T-cell (primary cell): Measurements from ENCODE around the gene LDHAL6B. TPM values are rescaled to one million over a fixed set of nuclear protein-coding genes. Genes with fewer than 3 reads are reported as not detected.

Experiments used
- ATAC-seq, 4 experiments: fragments of 200-7000 bp in 3 of 4; fragments of 150-1000 bp in 1 of 4; cut with Tn5 transposase; replicated peaks in 1 of 4; 1 replicate in 3 of 4; 2 replicates in 1 of 4; pipeline ENCODE4 v1.10.0; 2021; ENCODE audit warnings: moderate library complexity in 3 of 4, mild to moderate bottlenecking in 2 of 4, moderate number of reproducible peaks in 1 of 4
- CTCF ChIA-PET, 2 donors: fragments of 300-600 bp; sonication (Branson Sonifier 250); formaldehyde crosslinking; loops; one replicate each; lab custom pipeline; 2022; ENCODE audit warnings: antibody characterized with exemption in 2 of 2; lab: Charles Lee
- POLR2A ChIA-PET, 2 donors: fragments of 300-600 bp; sonication (Branson Sonifier 250); formaldehyde crosslinking; loops; one replicate each; lab custom pipeline; 2022; ENCODE audit warnings: antibody characterized with exemption in 2 of 2; lab: Charles Lee
- DNase-seq, 35 experiments: peaks; one replicate each; pipeline versions ENCODE4 v3.0.0 to v3.0.0-alpha.2; 2013 to 2023
- H3K27ac ChIP-seq: one replicate; pipeline ENCODE4 v1.5.1; 2013; ENCODE audit warnings: low read length
- H3K27me3 ChIP-seq, 2 experiments: replicated peaks in 1 of 2; 1 replicate in 1 of 2; 2 replicates in 1 of 2; pipeline versions ENCODE4 v1.6.1 to v1.7.0; 2013; ENCODE audit warnings: low read length in 1 of 2, mixed read lengths in 1 of 2; ENCODE audit not compliant: control insufficient read depth in 2 of 2, insufficient read depth in 2 of 2; ENCODE audit errors: extremely low read depth in 1 of 2
- H3K36me3 ChIP-seq, 2 donors: 1 replicate in 1 of 2; 2 replicates in 1 of 2; pipeline versions ENCODE4 v1.6.1 to v1.7.0; 2013; ENCODE audit warnings: low read length in 1 of 2; ENCODE audit not compliant: control insufficient read depth in 2 of 2, insufficient read depth in 1 of 2; ENCODE audit errors: extremely low read depth in 1 of 2
- H3K4me1 ChIP-seq, 2 experiments: 1 replicate in 1 of 2; 2 replicates in 1 of 2; pipeline versions ENCODE4 v1.6.1 to v1.7.0; 2013; ENCODE audit warnings: low read length in 2 of 2, mixed read lengths in 1 of 2; ENCODE audit not compliant: insufficient read depth in 2 of 2, control insufficient read depth in 1 of 2; ENCODE audit errors: extremely low read depth in 1 of 2
- H3K4me3 ChIP-seq, 2 donors: 1 replicate in 1 of 2; 2 replicates in 1 of 2; pipeline versions ENCODE4 v1.5.1 to v1.7.0; 2013; ENCODE audit warnings: mild to moderate bottlenecking in 2 of 2, low read length in 1 of 2, moderate library complexity in 1 of 2; ENCODE audit not compliant: control insufficient read depth in 1 of 2; ENCODE audit errors: extremely low read depth in 1 of 2
- H3K9me3 ChIP-seq: 2 replicates; pipeline ENCODE4 v1.7.0; 2013
- H3K27ac Mint-ChIP-seq, 2 donors: one replicate each; pipeline ENCODE4 v1.8.0; 2020 to 2021; ENCODE audit warnings: mild to moderate bottlenecking in 2 of 2, mixed read lengths in 2 of 2
- H3K27me3 Mint-ChIP-seq, 2 donors: one replicate each; pipeline ENCODE4 v1.8.0; 2021 to 2022; ENCODE audit warnings: mixed read lengths in 2 of 2
- H3K36me3 Mint-ChIP-seq: one replicate; pipeline ENCODE4 v1.8.0; 2021; ENCODE audit warnings: mixed read lengths
- H3K4me1 Mint-ChIP-seq, 3 donors: one replicate each; pipeline ENCODE4 v1.8.0; 2020 to 2022; ENCODE audit warnings: mixed read lengths in 3 of 3, mild to moderate bottlenecking in 1 of 3
- H3K4me3 Mint-ChIP-seq, 3 donors: one replicate each; pipeline ENCODE4 v1.8.0; 2020 to 2022; ENCODE audit warnings: mild to moderate bottlenecking in 3 of 3, mixed read lengths in 3 of 3, moderate library complexity in 3 of 3
- H3K9me3 Mint-ChIP-seq, 3 donors: one replicate each; pipeline ENCODE4 v1.8.0; 2020 to 2022; ENCODE audit warnings: mixed read lengths in 3 of 3
- WGBS: methylation state at CpG from one replicate; pipeline ENCODE4 v1.1.5; 2013; ENCODE audit warnings: missing lambda C conversion rate; ENCODE audit not compliant: insufficient coverage; 5-methylcytosine and 5-hydroxymethylcytosine counted together
- total RNA-seq, 35 experiments: library from RNA in 6 of 35; stranded (reverse) in 6 of 35; fragments of 120-200 nt in 1 of 35; gene quantifications; one replicate each; pipeline versions ENCODE4 v1.2.1 to v1.2.4 and lab custom pipeline; 2013 to 2026

LDHAL6B gene
- total RNA-seq, 5 donors from 2014 or later (not counting 1 experiment from before 2014, with no cell fraction given), result not detected

GRCh38 chr15:59218710-59219109 lies 12.1 kb downstream of the LDHAL6B start:
- Histone ChIP-seq H3K9me3 (no peaks in the 10 kb centered on the region), H3K27me3 (peaks cover 0 to 4% of the 10 kb centered on the region in 2 experiments), H3K4me1 (no peaks in the 10 kb centered on the region), H3K36me3 (no peaks in the 10 kb centered on the region), H3K27ac (no peak overlapping the region), H3K4me3 (no peak overlapping the region)
- Mint-ChIP-seq H3K4me1 (no peaks in the 10 kb centered on the region), H3K27ac (no peak overlapping the region), H3K36me3 (no peaks in the 10 kb centered on the region), H3K9me3 (no peaks in the 10 kb centered on the region), H3K4me3 (no peak overlapping the region), H3K27me3 (peaks cover 1 to 12% of the 10 kb centered on the region in 2 donors)
- ChIA-PET POLR2A (no interaction called here), CTCF (no interaction called here)
- 76% methylated on average over 3 of the region's 3 CpGs for WGBS
- DNase-seq (no peak), ATAC-seq (no peak)

GRCh38 chr15:59221511-59222505 lies 15.2 kb downstream of the LDHAL6B start:
- H3K9me3 ChIP-seq, result no peaks in the 10 kb centered on the region
- H3K36me3 ChIP-seq, result no peaks in the 10 kb centered on the region
- peaks cover 5 to 6% of the 10 kb centered on the region in 2 donors for H3K27me3 Mint-ChIP-seq
- 67% methylated on average over 1 of the region's 5 CpGs for WGBS
- no peak overlapping the region for H3K27ac ChIP-seq
- H3K4me1 ChIP-seq, result no peaks in the 10 kb centered on the region
- H3K9me3 Mint-ChIP-seq, result no peaks in the 10 kb centered on the region
- H3K4me1 Mint-ChIP-seq, result no peaks in the 10 kb centered on the region
- no peak overlapping the region for H3K27ac Mint-ChIP-seq
- DNase-seq (no peak), ATAC-seq (no peak)
- CTCF ChIA-PET, result no interaction called here
- POLR2A ChIA-PET, result no interaction called here
- no peak overlapping the region for H3K4me3 Mint-ChIP-seq
- no peak overlapping the region for H3K4me3 ChIP-seq
- peaks cover 0 to 11% of the 10 kb centered on the region in 2 experiments for H3K27me3 ChIP-seq
- no peaks in the 10 kb centered on the region for H3K36me3 Mint-ChIP-seq

GRCh38 chr15:59222906-59223550 lies 16.4 kb downstream of the LDHAL6B start:
- H3K4me3 Mint-ChIP-seq, result no peak overlapping the region
- 74% methylated on average over 5 of the region's 11 CpGs for WGBS
- ChIA-PET CTCF (no interaction called here), POLR2A (no interaction called here)
- H3K4me1 Mint-ChIP-seq, result peaks cover 0 to 6% (median 0%) of the 10 kb centered on the region in 3 donors
- Histone ChIP-seq H3K4me1 (no peaks in the 10 kb centered on the region), H3K27me3 (peaks cover 0 to 9% of the 10 kb centered on the region in 2 experiments), H3K4me3 (no peak overlapping the region), H3K9me3 (no peaks in the 10 kb centered on the region), H3K36me3 (no peaks in the 10 kb centered on the region), H3K27ac (no peak overlapping the region)
- H3K27ac Mint-ChIP-seq, result no peak overlapping the region
- H3K9me3 Mint-ChIP-seq, result no peaks in the 10 kb centered on the region
- DNase-seq, result no peak
- H3K27me3 Mint-ChIP-seq, result peaks cover 9 to 10% of the 10 kb centered on the region in 2 donors
- no peaks in the 10 kb centered on the region for H3K36me3 Mint-ChIP-seq
- no peak for ATAC-seq

DNA sequence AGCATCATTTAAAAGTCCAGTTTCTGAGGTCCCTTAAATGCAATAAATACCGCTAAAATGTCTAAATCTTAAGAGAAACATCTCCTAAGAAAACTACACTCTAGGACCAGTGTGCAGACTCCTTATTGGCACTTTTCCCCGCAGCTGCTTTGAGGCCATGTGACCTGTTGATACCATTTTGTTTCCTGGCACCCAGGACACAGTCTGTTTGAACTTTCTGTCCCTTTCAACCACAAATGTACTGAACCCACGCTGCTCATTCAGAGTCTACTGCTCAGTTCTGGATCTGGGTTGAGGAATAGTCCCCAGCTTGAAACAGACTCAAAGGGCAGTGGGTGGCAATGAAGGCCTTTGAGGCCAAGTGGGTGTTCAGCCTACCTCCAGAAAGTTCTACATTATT lies 17.1 kb downstream of the LDHAL6B start:
- 61% methylated on average over 2 of the region's 3 CpGs for WGBS
- ChIA-PET CTCF (no interaction called here), POLR2A (no interaction called here)
- Mint-ChIP-seq H3K27me3 (peaks cover 8 to 10% of the 10 kb centered on the region in 2 donors), H3K4me1 (peaks cover 0 to 6% (median 0%) of the 10 kb centered on the region in 3 donors), H3K36me3 (no peaks in the 10 kb centered on the region), H3K4me3 (no peak overlapping the region), H3K9me3 (no peaks in the 10 kb centered on the region), H3K27ac (no peak overlapping the region)
- DNase-seq (no peak), ATAC-seq (no peak)
- no peaks in the 10 kb centered on the region for H3K36me3 ChIP-seq
- H3K27ac ChIP-seq, result no peak overlapping the region
- no peaks in the 10 kb centered on the region for H3K9me3 ChIP-seq
- no peaks in the 10 kb centered on the region for H3K4me1 ChIP-seq
- H3K4me3 ChIP-seq, result no peak overlapping the region
- peaks cover 0 to 9% of the 10 kb centered on the region in 2 experiments for H3K27me3 ChIP-seq

- ChIA-PET CTCF (interaction anchor here in 1 of 2 donors (0.5 kb wide), 1 partner anchor 81 kb away, joined by 4 read pairs; no protein-coding TSS in a partner anchor), POLR2A (no interaction called here)
- Histone ChIP-seq H3K4me3 (no peak overlapping the region), H3K27ac (no peak overlapping the region), H3K4me1 (no peaks in the 10 kb centered on the region), H3K9me3 (no peaks in the 10 kb centered on the region), H3K27me3 (peaks cover 0 to 12% of the 10 kb centered on the region in 2 experiments), H3K36me3 (no peaks in the 10 kb centered on the region)
- Mint-ChIP-seq H3K9me3 (no peaks in the 10 kb centered on the region), H3K4me3 (no peak overlapping the region), H3K27ac (no peak overlapping the region), H3K27me3 (peaks cover 8 to 10% of the 10 kb centered on the region in 2 donors), H3K36me3 (no peaks in the 10 kb centered on the region), H3K4me1 (peaks cover 0 to 6% (median 0%) of the 10 kb centered on the region in 3 donors)
- ATAC-seq (no peak), DNase-seq (no peak)
- WGBS, result 80% methylated on average over 7 of the region's 7 CpGs
Observed at GRCh38 chr15:59224474-59224873, 17.8 kb downstream of the LDHAL6B start.

GRCh38 chr15:59227021-59227420 lies 20.4 kb downstream of the LDHAL6B start:
- no peak overlapping the region for H3K4me3 Mint-ChIP-seq
- H3K27me3 Mint-ChIP-seq, result peaks cover 8 to 14% of the 10 kb centered on the region in 2 donors
- DNase-seq, result no peak
- no peak overlapping the region for H3K27ac ChIP-seq
- H3K36me3 ChIP-seq, result no peaks in the 10 kb centered on the region
- H3K9me3 Mint-ChIP-seq, result no peaks in the 10 kb centered on the region
- H3K27ac Mint-ChIP-seq, result no peak overlapping the region
- no peaks in the 10 kb centered on the region for H3K4me1 ChIP-seq
- CTCF ChIA-PET, result no interaction called here
- 90% methylated on average over 1 of the region's 4 CpGs for WGBS
- H3K36me3 Mint-ChIP-seq, result no peaks in the 10 kb centered on the region
- peaks cover 0 to 12% of the 10 kb centered on the region in 2 experiments for H3K27me3 ChIP-seq
- POLR2A ChIA-PET, result no interaction called here
- H3K4me1 Mint-ChIP-seq, result peaks cover 0 to 6% (median 0%) of the 10 kb centered on the region in 3 donors
- ATAC-seq, result no peak
- no peak overlapping the region for H3K4me3 ChIP-seq
- no peaks in the 10 kb centered on the region for H3K9me3 ChIP-seq
